Endothelial cell of umbilical vein (primary cell): ENCODE results near the gene ATP13A3. TPM values are rescaled to one million over a fixed set of nuclear protein-coding genes. Genes with fewer than 3 reads are reported as not detected.

Experiments used
- BruUV-seq: library from RNA; stranded (reverse); fragments of 400-500 nt; replicated peaks from 2 replicates; lab custom pipeline; 2021; lab: Mats Ljungman, UMichigan
- CTCF ChIA-PET: fragments of 300-600, 350-600 bp; sonication (Branson Sonifier 250); formaldehyde crosslinking; loops from one replicate; lab custom pipeline; 2021; ENCODE audit warnings: antibody characterized with exemption, inconsistent platforms; lab: Charles Lee
- POLR2A ChIA-PET: fragments of 300-600, 350-600 bp; sonication (Branson Sonifier 250); formaldehyde crosslinking; loops from one replicate; lab custom pipeline; 2021; ENCODE audit warnings: antibody characterized with exemption, inconsistent platforms; lab: Charles Lee
- DNase-seq: peaks from one replicate; pipeline ENCODE4 v3.0.0-alpha.2; 2011; ENCODE audit warnings: low read depth, low spot score
- FAIRE-seq: peaks from 2 replicates; lab custom pipeline; 2011; peaks lifted over from hg19 to GRCh38; lab: Jason Lieb, UNC
- H2AFZ ChIP-seq: 2 replicates; pipeline ENCODE4 v1.6.0; 2012; ENCODE audit warnings: low read depth, low read length, control low read depth, inconsistent platforms
- H3K27ac ChIP-seq: 2 replicates; pipeline ENCODE4 v1.5.1; 2011; ENCODE audit warnings: low read depth, mild to moderate bottlenecking, control low read depth, low read length, moderate library complexity; ENCODE audit not compliant: insufficient read depth
- H3K27me3 ChIP-seq, 2 experiments: 2 replicates each; pipeline versions ENCODE4 v1.6.0 to v1.6.1; 2011; ENCODE audit warnings: low read length in 2 of 2, mixed read lengths in 1 of 2; ENCODE audit not compliant: control insufficient read depth in 2 of 2, insufficient read depth in 2 of 2
- H3K36me3 ChIP-seq, 2 experiments: 2 replicates in 1 of 2; 3 replicates in 1 of 2; pipeline ENCODE4 v1.5.1; 2011; ENCODE audit warnings: low read length in 2 of 2, mild to moderate bottlenecking in 1 of 2, moderate library complexity in 1 of 2; ENCODE audit not compliant: control insufficient read depth in 2 of 2, insufficient read depth in 2 of 2; ENCODE audit errors: extremely low read depth in 1 of 2
- H3K4me1 ChIP-seq: 3 replicates; pipeline ENCODE4 v1.5.1; 2011; ENCODE audit warnings: mild to moderate bottlenecking, low read length; ENCODE audit not compliant: control insufficient read depth, insufficient read depth; ENCODE audit errors: extremely low read depth
- H3K4me2 ChIP-seq: 2 replicates; pipeline ENCODE4 v1.6.1; 2011; ENCODE audit warnings: low read length, control low read depth, mixed read lengths; ENCODE audit not compliant: insufficient read depth
- H3K4me3 ChIP-seq, 3 experiments: fragments of 200-600 bp in 1 of 3; sonication (generic), shearing (Covaris generic) in 1 of 3; replicated peaks in 1 of 3; 2 replicates each; pipeline ENCODE4 v1.5.1; 2011 to 2016; ENCODE audit warnings: control low read depth in 3 of 3, low read length in 3 of 3, mild to moderate bottlenecking in 2 of 3, inconsistent platforms in 1 of 3, low read depth in 1 of 3, moderate library complexity in 1 of 3; ENCODE audit not compliant: insufficient read depth in 1 of 3
- H3K79me2 ChIP-seq: 2 replicates; pipeline ENCODE4 v1.6.0; 2012; ENCODE audit warnings: low read length, inconsistent platforms; ENCODE audit not compliant: control insufficient read depth, insufficient read depth
- H3K9ac ChIP-seq: replicated peaks from 2 replicates; pipeline ENCODE3; 2011; ENCODE audit warnings: low read length, control low read depth; ENCODE audit not compliant: insufficient read depth; ENCODE audit errors: extremely low read depth
- H3K9me1 ChIP-seq: replicated peaks from 3 replicates; pipeline ENCODE4 v1.6.0; 2011; ENCODE audit warnings: mild to moderate bottlenecking, low read length; ENCODE audit not compliant: control insufficient read depth, insufficient read depth; ENCODE audit errors: extremely low read depth
- H3K9me3 ChIP-seq: replicated peaks from 2 replicates; pipeline ENCODE4 v1.5.1; 2012; ENCODE audit warnings: low read length, inconsistent platforms; ENCODE audit not compliant: control insufficient read depth, insufficient read depth
- H4K20me1 ChIP-seq: replicated peaks from 2 replicates; pipeline ENCODE3; 2011; ENCODE audit warnings: mild to moderate bottlenecking, low read length; ENCODE audit not compliant: control insufficient read depth, insufficient read depth; ENCODE audit errors: extremely low read depth
- CTCF ChIP-seq, 2 donors: IDR thresholded peaks; 1 replicate in 1 of 2; 2 replicates in 1 of 2; pipeline ENCODE4 v1.5.1; 2011; ENCODE audit warnings: low read length in 2 of 2, mild to moderate bottlenecking in 2 of 2, moderate library complexity in 2 of 2, control low read depth in 1 of 2, inconsistent platforms in 1 of 2, low read depth in 1 of 2; ENCODE audit not compliant: insufficient read depth in 1 of 2; ENCODE audit errors: extremely low read depth in 1 of 2
- EZH2 ChIP-seq: IDR thresholded peaks from 2 replicates; pipeline ENCODE4 v1.6.1; 2012; ENCODE audit warnings: borderline replicate concordance, low read depth, mild to moderate bottlenecking, moderate library complexity, low read length, inconsistent platforms; ENCODE audit not compliant: severe bottlenecking
- FOS ChIP-seq: IDR thresholded peaks from 2 replicates; pipeline ENCODE4 v1.6.1; 2011; ENCODE audit warnings: mild to moderate bottlenecking, low read length, moderate library complexity, borderline replicate concordance; ENCODE audit not compliant: insufficient read depth
- GATA2 ChIP-seq: IDR thresholded peaks from 2 replicates; pipeline ENCODE4 v1.7.0; 2011; ENCODE audit warnings: low read depth, mild to moderate bottlenecking, moderate library complexity, mixed read lengths, low read length; ENCODE audit not compliant: insufficient read length, insufficient read depth
- JUN ChIP-seq: IDR thresholded peaks from 2 replicates; pipeline ENCODE4 v1.6.1; 2011; ENCODE audit warnings: borderline replicate concordance, low read depth; ENCODE audit not compliant: insufficient read length, insufficient read depth
- MYC ChIP-seq: IDR thresholded peaks from one replicate; pipeline ENCODE4 v1.6.1; 2011; ENCODE audit warnings: mild to moderate bottlenecking, low read depth, low read length
- POLR2A ChIP-seq: IDR thresholded peaks from 2 replicates; pipeline ENCODE4 v1.6.1; 2012; ENCODE audit warnings: low read depth, mild to moderate bottlenecking, control low read depth, low read length
- POLR2AphosphoS5 ChIP-seq: IDR thresholded peaks from 2 replicates; pipeline ENCODE4 v1.6.1; 2012; ENCODE audit warnings: low read depth, mild to moderate bottlenecking, control low read depth, low read length, moderate library complexity; ENCODE audit not compliant: insufficient read depth
- dilution Hi-C: fragments of 300-500 bp; cut with MboI; formaldehyde crosslinking; loops from one replicate; pipeline ENCODE4 v1.15.0; 2019; ENCODE audit warnings: low sequenced_read_pairs; ENCODE audit not compliant: extremely low pct_ligation_motif_present
- intact Hi-C: fragments of 100-400 bp; cut with micrococcal nuclease; formaldehyde crosslinking; loops from one replicate; pipeline ENCODE4 v1.10.0; 2022
- polyA plus RNA-seq, 4 experiments: library from polyadenylated mRNA; depleted of rRNA in 3 of 4; stranded (reverse) in 3 of 4; unstranded in 1 of 4; fragments of >200 nt; gene quantifications; 2 replicates each; pipeline versions ENCODE4 v1.2.1 to v1.2.3, GENCODE V29; 2011 to 2012; ENCODE audit warnings: missing spikeins in 1 of 4
- total RNA-seq: library from RNA; stranded (reverse); gene quantifications from 2 replicates; pipeline ENCODE4 v1.2.3, GENCODE V29; 2021
- TF ChIP-seq, protein P1 (sequence below): IDR thresholded peaks from 2 replicates; pipeline ENCODE4 v1.6.1; 2011; ENCODE audit not compliant: insufficient read depth, insufficient read length

ATP13A3 gene
- total and polyA plus RNA-seq, 2 donors (not counting 3 experiments of a cell fraction or from before 2014, with no cell fraction given), result 12.0 to 59.0 TPM

DNA sequence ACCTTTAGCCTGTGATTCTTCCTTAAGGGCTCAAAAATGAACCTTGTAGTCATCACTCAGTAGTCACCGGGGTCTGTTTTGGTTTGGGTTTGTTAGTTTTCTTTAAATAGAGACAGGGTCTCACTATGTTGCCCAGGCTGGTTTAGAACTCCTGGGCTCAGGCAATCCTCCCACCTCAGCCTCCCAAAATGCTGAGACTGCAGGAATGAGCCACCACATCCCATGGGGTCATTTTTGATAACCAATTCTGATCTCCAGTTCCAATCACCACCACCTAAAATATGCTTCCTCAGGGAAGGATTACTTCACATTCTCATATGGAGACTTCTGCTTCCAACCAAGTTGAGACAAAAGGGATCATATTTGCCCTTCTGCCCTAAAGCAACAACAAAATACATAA is 22.1 kb downstream of the ATP13A3 start:
- no peak for TF ChIP-seq POLR2A
- TF ChIP-seq, protein P1, sequence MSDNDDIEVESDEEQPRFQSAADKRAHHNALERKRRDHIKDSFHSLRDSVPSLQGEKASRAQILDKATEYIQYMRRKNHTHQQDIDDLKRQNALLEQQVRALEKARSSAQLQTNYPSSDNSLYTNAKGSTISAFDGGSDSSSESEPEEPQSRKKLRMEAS, result no peak
- TF ChIP-seq EZH2, result no peak
- no peak overlapping the region for H3K27ac ChIP-seq
- no peaks in the 10 kb centered on the region for H4K20me1 ChIP-seq
- no TSS peak for BruUV-seq
- ChIA-PET POLR2A (no interaction called here), CTCF (no interaction called here)
- intact Hi-C loops, result no loop called here
- no peak overlapping the region for H3K4me3 ChIP-seq
- no peak overlapping the region for H3K9ac ChIP-seq
- H3K9me1 ChIP-seq, result no peaks in the 10 kb centered on the region
- no peaks in the 10 kb centered on the region for H3K27me3 ChIP-seq
- H3K4me2 ChIP-seq, result no peak overlapping the region
- dilution Hi-C loops, result no loop called here
- H3K4me1 ChIP-seq, result peaks cover 6% of the 10 kb centered on the region
- no peaks in the 10 kb centered on the region for H3K9me3 ChIP-seq
- no peaks in the 10 kb centered on the region for H3K36me3 ChIP-seq
- DNase-seq (no peak), FAIRE-seq (no peak)
- H2AFZ ChIP-seq, result no peak overlapping the region
- peaks cover 64% of the 10 kb centered on the region for H3K79me2 ChIP-seq

DNA sequence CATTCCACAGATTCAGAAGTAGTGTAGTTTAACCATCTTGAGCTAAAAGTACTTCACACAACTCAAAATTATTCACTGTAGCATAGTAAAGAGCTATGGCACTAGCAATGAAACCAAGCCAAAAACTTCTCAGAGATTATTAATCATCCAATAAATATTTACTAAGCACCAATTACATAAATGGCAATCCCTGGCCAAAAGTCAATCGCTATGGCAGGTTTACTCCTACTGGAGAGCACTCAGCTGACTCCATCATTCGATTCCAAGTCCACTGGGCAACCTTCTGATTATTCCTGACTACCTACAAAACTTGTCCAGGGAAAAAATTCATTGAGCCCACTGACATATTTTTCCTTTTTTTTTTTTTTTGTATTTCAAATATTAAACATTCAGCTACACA is 23.9 kb downstream of the ATP13A3 start:
- Histone ChIP-seq H3K36me3 (no peaks in the 10 kb centered on the region), H3K4me1 (peaks cover 6% of the 10 kb centered on the region), H3K9me3 (no peaks in the 10 kb centered on the region), H3K27me3 (no peaks in the 10 kb centered on the region), H3K4me3 (no peak overlapping the region), H3K27ac (no peak overlapping the region), H3K9me1 (no peaks in the 10 kb centered on the region), H3K79me2 (peaks cover 47% of the 10 kb centered on the region), H3K4me2 (no peak overlapping the region), H4K20me1 (no peaks in the 10 kb centered on the region), H2AFZ (no peak overlapping the region), H3K9ac (no peak overlapping the region)
- TF ChIP-seq JUN, result no peak
- no peak for TF ChIP-seq CTCF (IDR thresholded peaks at IDR 0.05; ENCODE audit: extremely low read depth in 1 of 2, insufficient read depth in 1 of 2, low read depth in 1 of 2, low read length in 2 of 2)
- no peak for TF ChIP-seq EZH2
- TF ChIP-seq, protein P1, result no peak
- no peak for TF ChIP-seq FOS
- no peak for TF ChIP-seq POLR2A
- no peak for TF ChIP-seq MYC
- no peak for TF ChIP-seq GATA2
- no peak for TF ChIP-seq POLR2AphosphoS5
- FAIRE-seq, result no peak
- BruUV-seq, result no TSS peak
- ChIA-PET POLR2A (no interaction called here), CTCF (interaction anchor here (0.7 to 2.5 kb wide), 6 partner anchors 9 to 132 kb away, joined by 3 to 10 read pairs (median 3); no protein-coding TSS in a partner anchor)
- intact Hi-C loops (no loop called here), dilution Hi-C loops (no loop called here)
- DNase-seq, result no peak
